LNCaP clone FGC (cell line): ENCODE measurements around the gene DNA2.

Source experiments
- DNase-seq: peaks from one replicate; pipeline ENCODE4 v3.0.0-alpha.2; 2011; ENCODE audit warnings: low read depth
- H3K4me3 ChIP-seq: 2 replicates; pipeline ENCODE4 v1.5.1; 2011; ENCODE audit warnings: mild to moderate bottlenecking, low read depth, low read length, control low read depth
- TF ChIP-seq, protein P1 (sequence below): IDR thresholded peaks from 2 replicates; pipeline ENCODE4 v1.5.1; 2012; ENCODE audit warnings: mild to moderate bottlenecking; ENCODE audit not compliant: control insufficient read depth, insufficient read depth; ENCODE audit errors: extremely low read depth

Gene DNA2

DNA sequence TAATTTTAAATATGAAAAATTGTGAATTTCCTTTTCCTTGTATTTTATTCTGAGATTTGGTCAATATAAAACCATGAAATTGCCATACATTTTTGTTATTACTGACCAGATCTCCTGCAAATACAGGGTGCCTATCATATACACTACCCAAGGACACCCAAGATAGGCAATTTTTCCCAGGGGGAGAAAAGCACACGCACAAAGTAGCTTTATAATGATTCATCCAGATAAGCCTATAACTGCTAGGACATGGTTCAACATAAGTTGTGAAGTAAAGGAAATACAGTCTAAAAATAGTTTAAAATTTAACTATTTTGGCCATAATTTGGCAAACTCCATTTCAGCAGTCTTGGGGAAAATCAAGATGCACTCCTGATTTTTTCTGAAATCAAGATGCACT is 69.5 kb downstream of the DNA2 start:
- no peak for DNase-seq
- TF ChIP-seq, protein P1, sequence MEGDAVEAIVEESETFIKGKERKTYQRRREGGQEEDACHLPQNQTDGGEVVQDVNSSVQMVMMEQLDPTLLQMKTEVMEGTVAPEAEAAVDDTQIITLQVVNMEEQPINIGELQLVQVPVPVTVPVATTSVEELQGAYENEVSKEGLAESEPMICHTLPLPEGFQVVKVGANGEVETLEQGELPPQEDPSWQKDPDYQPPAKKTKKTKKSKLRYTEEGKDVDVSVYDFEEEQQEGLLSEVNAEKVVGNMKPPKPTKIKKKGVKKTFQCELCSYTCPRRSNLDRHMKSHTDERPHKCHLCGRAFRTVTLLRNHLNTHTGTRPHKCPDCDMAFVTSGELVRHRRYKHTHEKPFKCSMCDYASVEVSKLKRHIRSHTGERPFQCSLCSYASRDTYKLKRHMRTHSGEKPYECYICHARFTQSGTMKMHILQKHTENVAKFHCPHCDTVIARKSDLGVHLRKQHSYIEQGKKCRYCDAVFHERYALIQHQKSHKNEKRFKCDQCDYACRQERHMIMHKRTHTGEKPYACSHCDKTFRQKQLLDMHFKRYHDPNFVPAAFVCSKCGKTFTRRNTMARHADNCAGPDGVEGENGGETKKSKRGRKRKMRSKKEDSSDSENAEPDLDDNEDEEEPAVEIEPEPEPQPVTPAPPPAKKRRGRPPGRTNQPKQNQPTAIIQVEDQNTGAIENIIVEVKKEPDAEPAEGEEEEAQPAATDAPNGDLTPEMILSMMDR: no peak
- no peak overlapping the region for H3K4me3 ChIP-seq

DNA sequence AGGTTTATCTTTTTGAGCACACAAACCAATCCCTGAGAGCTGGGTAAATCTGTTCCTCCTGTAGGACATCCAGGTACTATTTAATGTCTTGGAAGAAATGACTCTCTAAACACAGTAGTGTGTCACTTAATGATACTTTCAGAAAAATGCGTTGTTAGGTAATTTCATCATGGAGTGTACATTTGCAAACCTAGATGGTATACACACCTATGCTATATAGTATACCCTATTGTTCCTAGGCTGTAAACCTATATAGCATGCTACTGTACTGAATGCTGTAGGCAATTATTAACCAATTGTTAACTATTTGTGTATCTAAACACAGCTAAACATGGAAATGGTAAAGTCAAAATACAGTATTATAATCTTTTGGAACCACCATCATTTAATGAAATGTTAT is 74.8 kb downstream of the DNA2 start:
- no peak for DNase-seq
- no peak overlapping the region for H3K4me3 ChIP-seq
- TF ChIP-seq, protein P1: no peak

DNA sequence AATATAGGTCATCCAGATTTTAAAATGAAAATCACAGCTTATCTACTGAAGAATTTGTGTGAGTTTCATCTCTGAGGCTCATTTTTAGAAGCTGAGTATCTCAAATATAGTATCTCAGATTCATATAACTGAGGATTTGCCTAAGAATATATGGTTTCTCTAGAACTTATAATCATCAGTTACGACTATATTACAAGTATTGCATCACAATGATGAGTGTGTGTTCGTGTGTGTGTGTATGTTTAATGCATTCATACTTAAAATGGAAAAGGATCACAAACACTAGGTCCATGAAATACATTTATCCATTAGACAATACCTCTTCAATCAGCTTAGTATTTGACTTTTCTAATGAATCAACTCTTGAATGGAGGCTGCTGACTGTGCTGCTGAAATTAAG is 86.0 kb downstream of the DNA2 start:
- TF ChIP-seq, protein P1: no peak
- DNase-seq: no peak
- H3K4me3 ChIP-seq: no peak overlapping the region

DNA sequence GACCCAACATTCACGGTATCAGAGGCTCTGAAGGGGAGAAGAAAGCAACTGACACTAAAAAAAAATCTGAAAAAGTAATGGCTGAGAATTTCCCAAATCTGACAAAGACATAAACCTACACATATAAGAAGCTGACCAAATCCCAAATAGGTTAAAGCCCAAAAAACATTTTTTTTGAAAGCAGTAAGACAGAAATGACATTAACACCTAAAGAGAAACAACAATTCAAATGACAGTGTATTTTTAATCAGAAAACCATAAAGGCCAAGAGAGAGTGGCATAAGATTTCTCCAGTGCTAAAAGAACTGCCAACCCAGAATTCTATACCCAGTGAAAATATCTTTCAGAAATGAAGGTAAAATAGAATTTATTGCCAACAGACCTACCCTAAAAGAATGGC is 100.2 kb downstream of the DNA2 start:
- H3K4me3 ChIP-seq: no peak overlapping the region
- no peak for DNase-seq
- TF ChIP-seq, protein P1: no peak

DNA sequence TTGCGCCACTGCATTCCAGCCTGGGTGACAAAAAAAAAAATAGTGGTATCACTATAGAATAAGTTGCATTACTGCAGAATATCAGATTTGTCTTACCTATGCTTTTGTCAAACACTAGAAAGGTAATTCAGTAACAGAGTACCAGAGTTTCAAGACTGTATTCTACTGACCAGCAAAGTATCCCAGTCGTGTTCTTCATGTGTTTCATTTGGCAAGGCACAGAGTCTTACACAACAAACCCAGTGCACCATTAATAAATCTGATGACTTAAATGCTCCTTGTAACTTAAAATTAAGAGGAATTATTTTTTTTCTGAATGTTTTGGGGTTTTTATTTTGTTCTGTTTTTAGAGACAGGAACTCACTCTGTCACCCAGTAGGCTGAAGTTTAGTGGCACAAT is 104.7 kb downstream of the DNA2 start:
- no peak overlapping the region for H3K4me3 ChIP-seq
- DNase-seq: no peak
- TF ChIP-seq, protein P1: no peak

DNA sequence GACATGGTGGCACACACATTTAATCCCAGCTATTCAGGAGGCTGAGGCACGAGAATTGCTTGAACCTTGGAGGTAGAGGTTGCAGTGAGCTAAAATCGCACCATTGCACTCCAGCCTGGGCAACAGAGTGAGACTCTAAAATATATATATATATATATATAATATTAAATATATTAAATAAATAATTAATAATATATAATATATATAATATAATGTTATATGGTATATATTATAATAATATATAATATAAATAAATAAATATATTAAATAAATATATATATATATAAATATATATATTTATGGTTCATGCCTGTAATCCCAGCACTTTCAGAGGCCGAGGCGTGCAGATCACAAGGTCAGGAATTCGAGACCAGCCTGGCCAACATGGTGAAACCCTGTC is 105.2 kb downstream of the DNA2 start:
- no peak for DNase-seq
- H3K4me3 ChIP-seq: no peak overlapping the region
- TF ChIP-seq, protein P1: no peak

DNA sequence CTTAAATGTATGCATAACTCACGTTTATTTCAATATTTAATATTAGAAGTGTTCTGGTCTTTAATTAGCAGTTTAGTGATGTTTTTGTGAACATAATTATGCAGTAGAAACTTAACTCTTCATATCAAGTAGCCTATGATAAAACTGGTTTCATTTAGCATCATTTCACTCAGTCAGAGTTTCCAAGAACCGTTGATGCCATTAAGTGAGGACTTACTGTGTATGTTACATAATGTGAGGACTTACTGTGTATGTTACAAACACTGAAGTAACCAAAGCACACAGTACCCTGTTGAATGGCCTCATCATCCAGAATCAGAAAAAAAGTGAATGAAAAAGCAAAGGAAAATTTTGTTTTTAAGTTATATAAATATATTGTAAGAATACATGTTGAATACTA is 106.2 kb downstream of the DNA2 start:
- no peak overlapping the region for H3K4me3 ChIP-seq
- TF ChIP-seq, protein P1: no peak
- DNase-seq: no peak
